NCI-H69 (cell line): Measurements from ENCODE around the gene PARVA.

Experiments used
- DNase-seq: peaks from one replicate; lab custom pipeline; 2025; lab: John Stamatoyannopoulos, UW

PARVA gene

DNA sequence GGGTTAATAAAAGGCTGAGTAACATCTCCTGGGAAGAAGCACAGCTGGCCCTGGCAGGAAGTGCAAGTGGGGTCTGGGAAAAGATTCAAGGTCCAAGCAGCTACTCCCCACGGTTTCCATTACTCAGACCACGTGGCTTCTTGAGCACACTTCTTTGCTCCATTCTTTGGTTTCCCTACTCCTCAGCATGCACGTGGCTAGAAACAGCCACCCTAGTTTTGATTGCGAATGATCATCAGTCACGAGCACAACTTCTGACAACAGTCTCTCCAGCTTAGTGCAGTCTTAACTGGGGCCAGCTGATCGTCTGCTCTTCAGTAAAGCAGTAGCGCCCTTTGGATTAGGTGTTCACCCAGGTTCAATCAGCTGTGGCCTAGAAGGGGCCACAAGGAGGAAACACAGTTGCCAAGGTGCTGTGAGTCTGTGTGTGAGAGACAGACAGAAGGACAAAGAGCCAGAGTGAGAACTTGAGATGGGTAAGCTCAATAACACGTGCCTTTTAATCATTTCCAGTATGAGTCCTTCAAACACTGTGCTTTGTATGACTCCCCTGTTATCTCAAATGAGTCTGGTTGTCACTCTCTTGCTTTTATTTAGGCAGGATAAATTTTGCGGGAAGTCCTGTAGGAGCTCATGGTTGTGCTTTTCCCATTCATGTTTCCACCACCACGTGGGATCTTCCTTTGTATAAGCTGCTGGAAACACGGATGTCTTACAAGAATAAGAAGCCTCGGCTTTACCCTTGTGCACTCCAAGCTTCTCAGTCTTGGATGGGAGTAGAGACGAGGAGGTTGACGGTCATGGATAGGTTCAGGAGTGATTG is 901 bp upstream of the PARVA start:
- DNase-seq: peak; percentile 39

DNA sequence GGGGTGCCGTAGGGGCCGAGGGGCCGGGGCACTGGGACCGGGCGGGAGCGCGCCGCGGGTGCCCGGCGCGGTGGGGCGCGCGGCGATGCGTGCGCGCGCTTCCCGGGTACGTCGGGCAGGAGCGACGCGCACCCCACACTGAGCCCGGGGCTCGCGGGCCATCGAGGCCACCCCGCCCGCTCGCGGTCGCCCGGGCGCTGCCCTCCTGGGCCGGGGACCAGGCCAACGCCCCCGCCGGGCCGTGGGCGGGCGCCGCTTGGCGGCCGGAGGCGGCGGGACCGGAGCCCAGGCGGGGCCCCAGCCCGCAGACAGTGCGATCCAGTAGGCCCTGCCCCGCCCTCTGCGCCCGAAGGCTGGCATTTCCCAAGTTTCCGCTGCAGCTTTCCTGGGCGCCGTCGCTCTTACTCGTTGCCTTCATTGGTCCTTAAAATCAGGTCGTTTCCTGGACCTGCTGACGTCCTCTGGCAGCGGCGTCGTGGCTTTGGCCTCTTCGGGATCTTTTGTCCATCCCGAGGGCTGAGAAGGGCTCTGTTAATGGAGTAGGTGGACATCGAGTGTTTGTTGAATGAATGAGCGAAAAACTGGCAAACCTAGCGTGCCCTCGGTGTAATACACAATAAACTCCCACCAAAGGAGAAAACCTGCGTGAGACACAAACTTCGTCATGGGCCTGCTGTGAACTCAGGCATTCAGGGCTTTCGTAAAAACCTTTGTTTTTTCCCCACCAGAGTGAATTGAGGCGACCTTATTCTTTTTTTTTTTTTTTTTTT is 638 bp downstream of the PARVA start:
- peak; percentile 92 for DNase-seq

DNA sequence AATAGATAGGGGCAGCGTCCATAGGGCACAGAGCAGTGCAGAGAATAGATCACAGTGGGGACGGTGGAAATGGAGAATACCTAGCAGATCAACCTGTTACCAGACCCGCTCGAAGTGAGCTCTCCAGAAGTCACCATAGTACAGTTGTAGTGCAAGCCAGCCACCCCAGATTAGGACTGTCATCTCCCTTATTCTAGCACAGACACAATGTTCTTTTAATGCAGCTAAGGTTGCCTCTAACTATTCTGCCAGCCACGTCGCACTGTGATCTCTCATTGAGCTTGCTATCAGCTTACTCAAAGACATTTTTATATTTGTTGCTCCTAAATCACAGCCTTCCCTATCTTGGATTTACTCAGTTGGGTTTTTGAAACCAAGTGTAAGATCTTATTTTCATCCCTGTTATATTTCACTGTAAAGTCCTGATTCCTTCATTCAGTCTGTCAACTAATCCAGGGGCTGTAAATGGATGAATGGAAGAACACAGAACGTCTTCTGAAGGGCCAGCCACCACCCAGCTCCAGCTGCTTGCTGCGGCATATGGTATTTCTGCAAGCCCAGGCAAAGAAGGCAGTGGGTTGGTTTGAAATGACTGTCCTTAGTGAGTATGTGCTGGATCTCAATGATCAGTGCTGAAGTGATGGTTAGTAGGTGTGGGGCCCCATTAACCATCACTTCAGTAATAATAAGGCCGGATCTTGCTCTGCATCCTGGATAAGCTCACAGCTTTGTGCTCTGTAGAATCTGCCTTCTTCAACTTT is 3.4 kb downstream of the PARVA start:
- no peak for DNase-seq

DNA sequence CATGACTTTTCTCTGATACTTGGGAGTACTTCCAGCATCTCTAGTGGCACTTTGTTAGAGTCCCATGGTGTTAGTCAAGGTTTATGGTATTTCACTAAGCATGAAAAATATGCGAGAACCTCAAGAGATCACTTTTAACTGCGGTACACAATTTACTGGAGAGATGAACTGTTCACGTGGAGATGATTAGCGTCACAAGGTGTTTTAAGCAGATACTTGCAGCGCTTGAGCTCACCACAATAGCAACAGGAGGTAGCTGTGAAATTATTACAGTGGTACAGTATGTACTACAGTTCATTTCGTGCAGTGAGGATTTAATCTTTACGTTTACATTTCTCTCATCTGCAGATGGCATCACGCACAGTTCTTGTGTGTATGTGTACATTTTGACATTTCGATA is 4.5 kb downstream of the PARVA start:
- no peak for DNase-seq

DNA sequence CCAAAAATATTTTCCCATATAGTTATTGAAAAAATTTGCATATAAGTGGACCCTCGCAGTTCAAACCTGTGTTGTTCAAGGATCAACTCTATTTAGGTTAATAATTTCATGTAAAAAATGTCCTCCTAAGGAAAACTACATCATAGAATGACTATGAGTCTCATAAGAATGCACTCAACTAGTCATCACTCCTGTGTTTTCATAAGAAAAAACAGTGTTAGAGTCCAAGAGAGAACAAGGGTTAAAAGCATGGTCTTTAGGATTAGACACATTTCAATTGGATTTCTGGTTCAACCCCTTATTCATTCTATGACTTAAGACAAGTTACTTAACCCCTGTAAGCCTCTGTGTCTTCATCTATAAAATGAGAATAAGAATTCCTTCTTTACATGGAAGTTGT is 5.1 kb downstream of the PARVA start:
- no peak for DNase-seq

DNA sequence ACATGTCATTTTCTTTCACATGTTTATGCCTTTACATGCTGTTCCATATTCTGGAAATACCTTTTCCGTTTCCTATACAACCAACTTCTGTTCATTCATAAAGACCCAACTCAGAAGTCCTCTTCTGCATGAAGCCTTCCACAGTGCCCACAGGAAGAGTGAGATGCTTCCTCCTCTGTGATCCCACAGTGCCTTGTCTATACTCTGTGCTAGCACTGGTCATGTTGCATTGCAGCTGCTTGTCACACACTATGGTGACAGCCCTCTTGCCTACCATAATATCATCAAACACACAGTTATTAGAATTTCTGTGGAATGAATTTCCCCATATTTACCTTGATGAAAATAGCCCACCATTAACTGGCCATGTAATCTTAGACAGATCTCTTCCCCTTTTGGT is 8.9 kb downstream of the PARVA start:
- DNase-seq: no peak

DNA sequence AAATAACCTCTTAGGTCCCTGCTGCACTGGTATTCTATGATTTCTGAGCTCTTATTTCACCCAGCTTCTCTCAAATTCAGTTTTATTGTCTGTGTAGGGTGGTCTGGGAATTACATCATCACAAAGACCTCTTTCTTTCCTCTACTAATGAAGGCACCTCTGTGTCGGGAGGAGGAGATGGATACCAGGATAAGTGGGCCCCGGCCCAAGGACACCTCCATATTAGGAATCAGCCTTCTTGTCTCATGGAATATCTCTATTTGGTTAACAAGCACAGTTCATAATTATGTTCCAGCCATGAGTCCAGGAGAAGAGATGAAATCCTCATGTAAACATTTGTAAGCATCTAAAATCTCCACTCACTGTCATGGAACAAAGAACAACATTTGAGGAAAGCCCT is 9.4 kb downstream of the PARVA start:
- DNase-seq: no peak

DNA sequence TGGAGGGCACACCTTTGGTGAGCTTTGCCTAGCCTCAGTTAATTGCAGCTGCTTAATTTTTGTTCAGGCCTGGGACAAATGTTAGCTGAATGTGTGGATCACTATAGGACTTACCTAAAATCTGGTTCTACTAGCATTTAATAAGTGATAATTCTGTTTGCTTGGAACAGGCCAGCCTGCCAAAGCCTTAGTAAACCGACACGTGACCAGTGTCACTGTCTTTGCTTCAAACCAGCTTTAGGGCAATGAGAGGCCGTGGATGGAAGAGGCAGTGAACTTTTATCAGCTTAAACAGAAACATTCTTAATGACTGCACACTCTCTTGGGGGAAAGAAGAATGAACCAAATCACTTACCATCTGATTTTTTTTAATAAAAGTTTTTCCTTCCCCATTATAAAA is 10.8 kb downstream of the PARVA start:
- peak; percentile 18 for DNase-seq

DNA sequence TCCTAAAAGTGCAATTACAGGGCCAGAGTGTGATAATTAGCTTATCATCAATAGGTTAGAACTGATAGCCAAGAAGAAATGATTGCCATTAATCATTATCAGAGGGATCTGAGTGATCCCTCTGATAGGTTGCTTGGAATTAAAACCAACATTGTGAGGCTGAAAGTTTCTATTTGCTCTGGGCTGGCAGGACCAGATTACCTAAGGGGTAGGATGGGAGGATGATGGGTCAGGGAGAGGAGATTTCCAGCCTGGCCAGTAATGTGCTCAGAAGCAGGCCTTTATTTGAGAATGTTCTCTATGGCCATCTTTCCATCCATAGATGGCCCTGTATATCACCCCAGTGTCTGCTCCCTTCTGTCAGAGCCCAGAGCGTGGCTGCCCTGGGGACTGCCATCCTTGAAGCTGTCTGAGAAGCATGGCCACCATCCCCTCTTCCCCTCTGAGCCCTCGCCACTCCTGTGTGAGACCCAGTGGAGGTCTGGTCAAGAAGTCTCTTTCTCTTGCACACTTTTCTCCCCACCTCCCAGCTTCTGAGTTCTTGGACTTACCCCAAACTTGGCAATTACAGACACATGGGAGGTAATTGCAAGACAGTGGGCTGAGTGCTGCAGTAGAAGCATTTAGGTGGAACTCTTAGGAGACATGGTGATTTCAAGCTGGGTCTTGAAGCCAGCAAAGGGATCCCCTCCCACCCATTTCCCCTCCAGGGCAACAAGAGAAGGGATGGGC is 11.7 kb downstream of the PARVA start:
- DNase-seq: no peak

DNA sequence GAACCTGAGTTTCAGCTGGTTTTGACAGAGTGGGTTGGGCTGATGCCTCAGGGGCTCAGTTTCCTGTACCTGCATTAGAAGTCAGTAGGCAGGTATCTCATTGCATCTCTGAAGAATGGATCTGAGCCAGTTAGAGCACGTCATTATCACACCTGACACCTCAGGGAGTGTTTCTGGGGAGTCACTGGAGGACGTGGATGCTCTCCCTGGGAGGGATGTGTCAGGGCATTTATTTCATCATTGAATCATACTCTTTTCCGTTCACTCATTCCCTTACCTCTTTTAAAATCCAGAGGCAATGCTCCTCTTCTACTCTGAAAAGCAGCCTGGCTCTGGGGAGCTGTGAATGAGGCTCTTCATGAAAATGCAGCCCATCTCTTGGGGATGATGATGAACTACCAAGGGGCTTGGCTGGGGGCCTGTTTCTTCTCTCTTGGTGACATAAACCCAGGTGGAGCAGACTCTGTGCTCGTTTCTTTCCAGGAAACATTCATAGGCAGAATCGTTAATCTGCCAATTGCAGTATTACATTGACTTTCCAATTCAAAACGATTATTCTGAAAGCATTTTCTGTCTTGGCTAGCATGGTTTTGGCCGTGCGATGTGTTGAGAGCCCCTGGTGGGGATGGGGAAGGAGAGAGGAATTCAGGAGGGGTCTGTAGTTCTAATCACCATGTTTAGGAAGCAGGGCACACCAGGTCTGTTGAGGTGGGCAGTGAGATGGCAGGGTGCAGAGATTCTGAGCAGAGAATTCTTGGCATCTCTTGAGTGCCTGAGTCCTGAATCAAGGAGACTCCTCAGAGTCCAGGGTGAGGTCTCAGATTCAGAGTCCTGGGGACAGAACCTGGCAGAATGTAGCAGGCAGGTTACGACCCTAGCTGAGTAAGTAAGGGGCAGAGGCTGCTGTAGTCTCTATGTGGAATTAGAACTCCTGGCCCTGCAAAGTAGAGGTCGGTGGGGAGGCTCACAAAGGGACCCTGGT is 12.6 kb downstream of the PARVA start:
- peak; percentile 79 for DNase-seq

DNA sequence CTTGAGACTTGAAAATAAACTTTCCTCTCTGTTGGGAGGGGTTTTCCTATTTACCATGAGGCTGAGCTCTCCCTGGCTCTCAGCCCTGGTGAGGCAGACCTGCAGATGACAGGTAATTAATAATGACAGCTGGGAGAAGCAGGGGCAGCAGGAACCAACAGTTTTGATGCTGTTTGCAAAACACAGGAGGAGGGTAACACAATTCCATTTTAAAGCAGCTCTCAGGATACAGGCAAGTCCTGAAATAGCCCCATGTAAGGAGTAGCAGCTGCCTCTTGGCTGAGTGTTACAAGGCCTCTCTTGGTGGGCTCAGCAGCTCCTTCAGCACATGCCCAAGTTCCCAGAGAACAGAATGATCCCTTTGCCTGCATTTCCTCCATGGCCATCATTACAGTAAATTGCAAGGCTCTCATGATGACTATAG is 13.3 kb downstream of the PARVA start:
- peak; percentile 94 for DNase-seq

DNA sequence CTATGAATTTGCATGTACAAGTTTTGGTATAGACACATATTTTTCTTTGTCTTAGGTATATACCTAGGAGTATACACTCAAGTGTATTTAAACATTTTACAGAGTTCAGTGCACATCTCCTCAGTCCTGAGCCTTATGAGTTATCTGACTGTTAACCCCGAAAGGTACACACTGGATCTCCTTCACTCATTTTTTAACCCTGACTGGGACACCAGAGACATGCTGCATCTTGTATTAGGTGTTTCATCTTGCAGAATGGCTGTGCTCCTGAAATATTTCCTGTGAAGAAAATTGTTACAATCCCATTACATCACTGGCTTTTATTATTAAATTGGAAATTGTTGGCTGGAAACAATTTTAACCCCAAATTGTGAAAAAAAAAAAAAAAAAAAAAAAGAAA is 15.3 kb downstream of the PARVA start:
- no peak for DNase-seq

DNA sequence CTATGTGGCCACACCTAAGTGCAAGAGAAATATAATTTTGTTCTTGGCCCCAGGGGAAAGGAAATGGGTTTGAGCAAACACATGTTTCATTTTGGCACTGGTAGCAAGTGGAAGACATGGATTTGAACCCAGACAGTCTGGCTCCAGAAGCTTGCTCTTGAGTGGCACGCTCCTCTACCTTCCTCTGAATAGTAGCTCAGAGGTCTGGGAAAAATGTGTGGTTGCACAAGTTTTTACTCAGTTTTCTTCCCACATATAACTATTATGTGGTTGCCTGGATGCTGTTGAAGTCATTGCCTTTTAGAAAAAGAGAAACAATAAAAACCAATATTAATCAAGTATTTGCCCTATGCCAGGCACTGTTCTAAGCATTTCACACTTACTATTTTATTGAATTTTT is 16.3 kb downstream of the PARVA start:
- peak; percentile 77 for DNase-seq

DNA sequence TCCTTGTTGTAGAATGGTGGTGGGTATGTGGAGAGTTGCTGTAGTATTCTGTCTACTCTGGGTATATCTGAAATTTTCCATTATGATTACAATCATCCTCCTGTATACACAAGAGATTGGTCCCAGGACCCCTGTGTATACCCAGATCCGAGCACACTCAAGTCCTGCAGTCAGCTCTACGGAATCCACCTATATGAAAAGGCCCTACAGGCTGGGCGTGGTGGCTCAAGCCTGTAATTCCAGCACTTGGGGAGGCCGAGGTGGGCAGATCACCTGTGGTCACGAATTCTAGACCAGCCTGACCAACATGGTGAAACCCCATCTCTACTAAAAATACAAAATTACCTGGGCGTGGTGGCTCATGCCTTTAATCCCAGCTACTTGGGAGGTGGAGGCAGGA is 17.2 kb downstream of the PARVA start:
- DNase-seq: no peak

DNA sequence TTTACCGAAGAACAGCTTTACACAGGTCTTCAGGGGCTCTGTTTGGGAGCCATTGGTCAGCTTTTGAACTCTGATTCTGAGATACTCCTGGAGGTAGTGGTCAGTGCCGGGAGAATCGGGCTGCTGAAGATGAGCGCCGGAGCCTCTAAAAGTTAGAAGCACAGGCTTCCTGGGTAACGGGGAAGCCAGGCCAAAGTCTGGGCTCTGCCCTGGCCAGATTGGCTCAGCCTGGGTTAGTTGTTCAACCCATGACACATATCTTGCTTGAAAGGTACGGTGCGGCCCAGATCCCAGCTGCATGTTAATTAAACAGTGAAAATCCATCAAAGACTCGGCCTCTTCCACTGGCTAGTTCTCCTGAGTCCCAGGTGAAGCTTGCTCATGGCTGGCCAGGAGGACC is 18.0 kb downstream of the PARVA start:
- no peak for DNase-seq

DNA sequence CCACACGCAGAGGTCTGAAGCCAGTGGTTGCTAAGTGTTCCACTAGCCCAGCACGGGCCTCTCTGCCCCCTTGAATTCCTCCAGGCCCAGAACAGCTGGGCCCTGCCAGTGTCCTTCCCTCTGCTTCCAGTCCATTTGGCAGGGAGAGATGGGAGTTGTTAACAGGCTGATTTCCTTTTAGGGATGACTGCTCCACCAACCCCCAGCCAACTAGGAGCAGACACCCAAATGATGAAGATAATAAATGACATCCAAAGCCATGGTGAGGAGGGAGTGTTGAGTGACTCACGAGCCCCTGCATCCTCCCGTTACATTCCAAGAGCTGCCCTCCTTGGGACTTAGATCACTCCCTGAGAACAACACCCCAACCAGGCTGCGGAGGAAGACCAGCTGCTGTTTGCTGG is 20.6 kb downstream of the PARVA start:
- peak; percentile 33 for DNase-seq

DNA sequence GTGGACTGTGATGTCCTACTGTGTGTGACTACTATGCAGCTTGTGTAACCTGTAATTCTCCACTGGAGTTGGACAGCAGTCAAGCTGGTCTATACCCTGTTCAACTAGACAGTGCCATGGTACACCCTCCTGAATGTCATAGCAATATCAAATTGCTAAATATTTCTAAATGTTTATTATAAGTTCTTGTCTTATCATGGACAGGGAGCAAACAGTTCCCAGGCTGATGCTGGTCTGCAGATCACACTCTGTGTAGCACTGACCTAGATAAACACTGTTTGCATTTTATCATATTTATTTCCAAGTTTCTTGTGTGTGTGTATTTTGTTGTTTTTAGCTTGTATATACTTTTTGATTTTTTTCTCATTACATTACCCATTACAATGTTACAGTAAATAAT is 22.0 kb downstream of the PARVA start:
- DNase-seq: no peak

DNA sequence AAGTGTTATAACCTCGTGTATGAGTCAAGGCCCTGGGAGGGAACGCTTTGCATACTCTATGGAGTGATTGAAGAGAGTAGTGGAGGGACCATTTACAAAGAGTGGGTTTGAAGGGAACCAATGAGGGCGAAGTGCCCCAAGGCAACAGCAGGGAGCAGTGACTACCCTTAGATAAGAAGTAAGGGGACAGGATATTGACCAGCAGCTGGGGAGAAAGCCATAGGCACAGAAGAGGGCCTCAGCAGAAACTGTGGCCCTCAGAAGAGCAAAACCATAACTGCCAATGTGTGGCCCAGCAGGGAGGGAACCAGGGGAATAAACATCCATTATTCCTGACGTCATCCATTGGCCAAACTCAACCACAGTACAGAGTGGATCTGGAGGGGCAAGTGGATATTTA is 24.7 kb downstream of the PARVA start:
- DNase-seq: peak; percentile 21

DNA sequence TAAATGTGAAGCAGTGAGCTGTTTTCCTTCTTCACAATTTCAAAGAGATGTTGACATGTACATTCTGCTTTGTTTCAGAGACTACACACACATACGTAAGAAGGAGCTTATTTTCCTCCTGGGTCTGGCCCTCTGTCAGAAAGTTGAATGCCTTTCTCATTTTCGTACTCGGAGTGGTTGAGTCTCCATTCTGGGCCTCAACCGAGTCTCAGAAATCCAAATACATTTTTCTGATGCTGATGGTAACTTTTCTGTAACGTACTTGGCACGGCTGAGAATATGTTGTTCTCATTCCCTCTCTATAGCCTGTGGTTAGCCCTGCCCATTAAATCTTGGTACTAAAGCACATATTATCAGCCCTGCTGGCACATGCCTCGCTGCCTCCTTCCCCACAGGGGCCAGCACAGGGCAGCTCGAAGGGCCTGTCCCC is 25.3 kb downstream of the PARVA start:
- no peak for DNase-seq

DNA sequence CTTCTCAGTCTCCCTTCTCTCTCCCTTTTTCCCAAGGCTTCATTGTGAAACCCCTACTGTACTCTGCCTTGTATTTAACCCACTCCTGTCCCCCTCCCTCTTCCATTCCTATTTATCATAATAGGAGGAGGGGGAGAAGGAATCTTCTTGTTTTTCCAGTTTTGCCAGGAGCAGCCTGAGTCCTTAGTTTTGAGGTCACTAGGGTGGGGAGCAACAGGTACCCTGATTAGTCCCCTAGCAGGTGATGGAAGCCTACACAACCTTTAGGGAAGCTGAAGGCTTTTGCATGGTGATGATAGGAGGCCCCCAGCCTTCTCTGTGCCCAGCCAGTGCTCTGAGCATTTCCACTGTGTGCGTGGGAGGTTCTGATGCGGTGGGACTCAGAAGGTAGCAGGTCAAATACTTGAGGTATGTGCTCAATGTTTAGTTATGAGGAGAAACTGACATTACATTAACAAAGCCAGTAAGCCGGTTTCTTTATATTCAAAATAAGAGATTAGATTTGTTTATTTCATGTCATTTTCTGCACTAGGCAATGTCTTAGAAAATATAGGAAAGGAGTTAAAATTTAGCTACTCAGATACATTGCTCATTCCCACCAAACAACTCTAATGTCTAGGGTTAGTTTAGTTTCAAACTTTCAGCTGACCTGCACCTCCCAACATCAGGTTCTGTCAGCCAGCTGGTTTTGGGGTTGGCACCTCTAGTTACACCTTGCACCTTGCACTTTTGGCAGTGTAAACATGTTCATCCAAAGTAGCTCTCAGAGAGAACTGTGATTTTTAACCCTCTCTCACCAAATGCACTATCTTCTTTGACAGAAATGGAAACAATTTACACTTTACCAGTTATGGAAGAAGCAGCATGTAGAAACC is 26.0 kb downstream of the PARVA start:
- DNase-seq: no peak
